Sigmoid colon (tissue), 7 donors: Measurements from ENCODE around the gene SLAMF7. TPM values are rescaled to one million over a fixed set of nuclear protein-coding genes. Genes with fewer than 3 reads are reported as not detected.

Experiments
- DNase-seq: peaks from one replicate; pipeline ENCODE4 v3.0.0-alpha.2; 2019
- H3K27ac ChIP-seq, 4 donors: fragments of 200-600 bp; sonication (generic); one replicate each; pipeline ENCODE4 v1.5.1; 2016 to 2019; ENCODE audit warnings: mild to moderate bottlenecking in 1 of 4
- H3K27me3 ChIP-seq, 3 donors: fragments of 200-600 bp; sonication (generic); one replicate each; pipeline ENCODE4 v1.5.1; 2019; ENCODE audit warnings: mild to moderate bottlenecking in 1 of 3
- H3K36me3 ChIP-seq, 4 donors: fragments of 200-600 bp; sonication (generic); one replicate each; pipeline ENCODE4 v1.5.1; 2016 to 2019
- H3K4me1 ChIP-seq, 4 donors: fragments of 200-600 bp; sonication (generic); one replicate each; pipeline ENCODE4 v1.5.1; 2017 to 2019
- H3K4me3 ChIP-seq, 4 donors: fragments of 200-600 bp; sonication (generic); one replicate each; pipeline ENCODE4 v1.5.1; 2017 to 2019; ENCODE audit warnings: mild to moderate bottlenecking in 2 of 4, moderate library complexity in 1 of 4
- H3K9me3 ChIP-seq, 4 donors: fragments of 200-600 bp in 3 of 4; sonication (generic) in 3 of 4; one replicate each; pipeline versions ENCODE4 v1.5.1 to v1.6.1; 2013 to 2019
- EP300 ChIP-seq, 4 donors: sonication (generic); formaldehyde crosslinking; IDR thresholded peaks; one replicate each; pipeline ENCODE4 v1.6.1; 2017; ENCODE audit warnings: antibody characterized with exemption in 4 of 4
- POLR2A ChIP-seq, 2 donors: fragments of 450-650 bp; IDR thresholded peaks; one replicate each; pipeline ENCODE4 v1.6.1; 2016; ENCODE audit warnings: antibody characterized with exemption in 2 of 2, mild to moderate bottlenecking in 2 of 2, moderate library complexity in 2 of 2
- POLR2AphosphoS5 ChIP-seq, 4 donors: sonication (generic); formaldehyde crosslinking; IDR thresholded peaks; one replicate each; pipeline ENCODE4 v1.6.1; 2017; ENCODE audit warnings: antibody characterized with exemption in 4 of 4
- WGBS, 2 donors: extraction: QIAGEN DNeasy Blood & Tissue Kit; methylation state at CpG; one replicate each; pipeline ENCODE4 v1.1.7; 2013; 5-methylcytosine and 5-hydroxymethylcytosine counted together
- intact Hi-C: fragments of 100-400 bp; cut with DNase I; formaldehyde crosslinking; loops from one replicate; pipeline ENCODE4 v1.15.1; 2023
- polyA plus RNA-seq, 3 donors: library from polyadenylated mRNA; stranded (reverse); fragments of 200-250 nt; gene quantifications; one replicate each; pipeline ENCODE4 v1.2.3, GENCODE V29; 2013
- total RNA-seq, 4 donors: library from RNA; depleted of rRNA; stranded (reverse); fragments of >200 nt; gene quantifications; one replicate each; pipeline ENCODE4 v1.1.0, GENCODE V29; 2016
- TF ChIP-seq, protein P1 (sequence below), 4 experiments: fragments of 450-650 bp in 3 of 4; fragments of 200-600 bp in 1 of 4; IDR thresholded peaks; one replicate each; pipeline ENCODE4 v1.5.1; 2016 to 2019; ENCODE audit warnings: antibody characterized with exemption in 4 of 4, mild to moderate bottlenecking in 3 of 4, moderate library complexity in 2 of 4
- donor health status: healthy with polysubstance abuse.
- donor health status: Bipolar disorder and iron deficiency.
- donor health status: healthy.

Gene SLAMF7
- total and polyA plus RNA-seq, 7 donors: 0.16 to 31.0 (median 2.2) TPM; not detected in 1

GRCh38 chr1:160753594-160753993, 14.5 kb downstream of the SLAMF7 start:
- Histone ChIP-seq H3K4me1 (no peaks in the 10 kb centered on the region), H3K9me3 (no peaks in the 10 kb centered on the region), H3K27me3 (no peaks in the 10 kb centered on the region), H3K27ac (no peak overlapping the region), H3K36me3 (no peaks in the 10 kb centered on the region), H3K4me3 (no peak overlapping the region)
- no peak for DNase-seq
- no peak for TF ChIP-seq POLR2A (IDR thresholded peaks at IDR 0.05)
- TF ChIP-seq POLR2AphosphoS5 (IDR thresholded peaks at IDR 0.05): no peak
- TF ChIP-seq, protein P1, sequence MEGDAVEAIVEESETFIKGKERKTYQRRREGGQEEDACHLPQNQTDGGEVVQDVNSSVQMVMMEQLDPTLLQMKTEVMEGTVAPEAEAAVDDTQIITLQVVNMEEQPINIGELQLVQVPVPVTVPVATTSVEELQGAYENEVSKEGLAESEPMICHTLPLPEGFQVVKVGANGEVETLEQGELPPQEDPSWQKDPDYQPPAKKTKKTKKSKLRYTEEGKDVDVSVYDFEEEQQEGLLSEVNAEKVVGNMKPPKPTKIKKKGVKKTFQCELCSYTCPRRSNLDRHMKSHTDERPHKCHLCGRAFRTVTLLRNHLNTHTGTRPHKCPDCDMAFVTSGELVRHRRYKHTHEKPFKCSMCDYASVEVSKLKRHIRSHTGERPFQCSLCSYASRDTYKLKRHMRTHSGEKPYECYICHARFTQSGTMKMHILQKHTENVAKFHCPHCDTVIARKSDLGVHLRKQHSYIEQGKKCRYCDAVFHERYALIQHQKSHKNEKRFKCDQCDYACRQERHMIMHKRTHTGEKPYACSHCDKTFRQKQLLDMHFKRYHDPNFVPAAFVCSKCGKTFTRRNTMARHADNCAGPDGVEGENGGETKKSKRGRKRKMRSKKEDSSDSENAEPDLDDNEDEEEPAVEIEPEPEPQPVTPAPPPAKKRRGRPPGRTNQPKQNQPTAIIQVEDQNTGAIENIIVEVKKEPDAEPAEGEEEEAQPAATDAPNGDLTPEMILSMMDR (IDR thresholded peaks at IDR 0.05): no peak
- TF ChIP-seq EP300 (IDR thresholded peaks at IDR 0.05): no peak
- intact Hi-C loops: no loop called here

DNA sequence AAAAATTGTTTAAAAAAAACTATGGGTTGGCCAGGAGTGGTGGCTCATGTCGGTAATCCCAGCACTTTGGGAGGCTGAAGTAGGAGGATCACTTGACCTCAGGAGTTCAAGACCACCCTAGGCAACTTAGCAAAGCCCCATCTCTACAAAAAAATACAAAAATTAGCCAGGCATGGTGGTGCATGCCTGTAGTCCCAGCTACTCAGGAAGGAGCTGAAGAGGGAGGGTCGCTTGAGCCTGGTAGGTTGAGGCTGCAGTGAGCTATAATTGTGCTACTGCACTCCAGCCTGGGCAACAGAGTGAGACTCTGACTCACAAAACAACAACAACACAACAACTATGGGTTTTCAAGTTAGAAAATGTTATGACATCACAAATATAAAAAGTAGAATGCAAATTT, 16.4 kb downstream of the SLAMF7 start:
- H3K36me3 ChIP-seq: no peaks in the 10 kb centered on the region
- H3K4me1 ChIP-seq: no peaks in the 10 kb centered on the region
- DNase-seq: no peak
- no peaks in the 10 kb centered on the region for H3K27me3 ChIP-seq
- H3K4me3 ChIP-seq: no peak overlapping the region
- intact Hi-C loops: no loop called here
- no peaks in the 10 kb centered on the region for H3K9me3 ChIP-seq
- no peak overlapping the region for H3K27ac ChIP-seq
- WGBS, 2 donors: 85 to 94% methylated on average over 2 of the region's 2 CpGs
- TF ChIP-seq EP300 (IDR thresholded peaks at IDR 0.05) (no peak), POLR2AphosphoS5 (IDR thresholded peaks at IDR 0.05) (no peak), POLR2A (IDR thresholded peaks at IDR 0.05) (no peak)
- TF ChIP-seq, protein P1 (IDR thresholded peaks at IDR 0.05): no peak

DNA sequence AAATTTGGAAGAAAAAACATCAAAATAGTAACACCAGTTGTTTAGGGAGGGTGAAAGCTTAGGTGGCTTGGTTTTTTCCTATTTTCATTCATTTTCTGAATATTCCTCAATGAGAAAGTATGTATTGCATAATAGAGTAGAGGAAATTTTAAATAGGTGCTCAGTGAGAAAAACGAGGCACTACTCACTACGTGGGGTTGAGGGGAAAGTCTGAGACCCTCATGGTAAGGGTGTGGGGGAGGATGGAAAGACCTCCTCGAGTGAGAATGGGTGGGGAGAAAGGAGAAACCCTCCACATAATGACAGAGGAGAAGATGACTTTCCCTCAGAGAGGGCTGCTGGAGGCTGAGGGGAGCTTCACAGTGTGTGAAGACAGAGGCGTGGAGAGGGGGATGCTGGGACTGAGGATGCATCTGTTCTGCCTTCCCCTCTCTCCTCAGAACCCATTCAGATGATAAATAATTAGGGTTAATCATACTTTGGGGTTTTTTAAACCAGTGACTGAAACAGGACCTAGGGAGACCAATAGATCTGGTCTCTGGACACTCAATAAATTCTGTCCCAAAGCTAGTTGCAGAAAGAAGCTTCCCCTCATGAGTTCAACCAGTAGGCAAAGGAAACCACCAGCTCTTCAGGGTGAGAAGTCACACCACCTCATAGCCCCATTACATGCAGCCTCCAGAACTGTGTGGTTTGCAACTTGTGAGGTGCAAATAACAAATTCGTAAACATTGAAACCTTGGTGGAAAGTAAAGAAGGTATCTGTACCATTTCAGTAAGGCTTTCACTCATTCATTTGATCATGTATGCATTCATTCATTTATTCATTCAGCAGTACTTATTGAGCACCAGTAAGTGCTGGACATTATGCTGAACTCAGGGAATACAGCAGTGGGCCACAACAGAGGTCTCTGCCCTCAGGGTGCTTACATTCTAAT, 17.1 kb downstream of the SLAMF7 start:
- 66 to 68% methylated on average over 5 of the region's 5 CpGs for WGBS, 2 donors
- H3K27me3 ChIP-seq: no peaks in the 10 kb centered on the region
- no peak for DNase-seq
- no peaks in the 10 kb centered on the region for H3K4me1 ChIP-seq
- TF ChIP-seq POLR2A (IDR thresholded peaks at IDR 0.05) (no peak), POLR2AphosphoS5 (IDR thresholded peaks at IDR 0.05) (no peak), EP300 (IDR thresholded peaks at IDR 0.05) (no peak)
- TF ChIP-seq, protein P1 (IDR thresholded peaks at IDR 0.05): no peak
- intact Hi-C loops: no loop called here
- no peaks in the 10 kb centered on the region for H3K9me3 ChIP-seq
- no peak overlapping the region for H3K4me3 ChIP-seq
- H3K36me3 ChIP-seq: no peaks in the 10 kb centered on the region
- H3K27ac ChIP-seq: no peak overlapping the region

DNA sequence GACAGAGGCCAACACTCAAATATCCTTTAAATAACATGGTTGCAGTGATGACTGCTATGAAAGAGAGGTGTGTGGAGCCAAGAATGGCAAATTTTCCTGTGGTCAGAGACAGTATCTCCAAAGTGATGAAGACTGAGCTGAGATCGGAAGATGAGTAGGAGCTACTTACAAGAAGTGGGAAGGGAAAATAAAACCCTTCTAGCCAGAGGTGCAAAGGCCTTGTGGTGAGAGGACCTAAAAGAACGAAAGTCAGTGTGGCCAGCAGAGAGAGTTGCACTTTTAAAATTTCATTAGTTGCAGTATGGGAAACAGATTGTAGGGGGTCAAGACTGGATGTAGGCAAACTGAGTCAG, 17.8 kb downstream of the SLAMF7 start:
- Histone ChIP-seq H3K4me1 (no peaks in the 10 kb centered on the region), H3K4me3 (no peak overlapping the region), H3K27ac (no peak overlapping the region), H3K27me3 (no peaks in the 10 kb centered on the region), H3K9me3 (no peaks in the 10 kb centered on the region), H3K36me3 (no peaks in the 10 kb centered on the region)
- DNase-seq: no peak
- intact Hi-C loops: no loop called here
- 88 to 89% methylated on average over 2 of the region's 2 CpGs for WGBS, 2 donors
- TF ChIP-seq EP300 (IDR thresholded peaks at IDR 0.05) (no peak), POLR2AphosphoS5 (IDR thresholded peaks at IDR 0.05) (no peak), POLR2A (IDR thresholded peaks at IDR 0.05) (no peak)
- TF ChIP-seq, protein P1 (IDR thresholded peaks at IDR 0.05): no peak
